NB4 (cell line): ENCODE data around the gene MYO7B.

Experiments used
- POLR2A ChIP-seq: IDR thresholded peaks from 2 replicates; pipeline ENCODE4 v1.6.1; 2011; ENCODE audit warnings: mild to moderate bottlenecking; ENCODE audit not compliant: insufficient read length; ENCODE audit errors: extremely low read depth
- TF ChIP-seq, protein P1 (sequence below): IDR thresholded peaks from one replicate; pipeline ENCODE4 v1.5.1; 2012; ENCODE audit warnings: low read depth, low read length
- TF ChIP-seq, protein P2 (sequence below): IDR thresholded peaks from 2 replicates; pipeline ENCODE4 v1.6.1; 2011; ENCODE audit warnings: low read depth, low read length

DNA sequence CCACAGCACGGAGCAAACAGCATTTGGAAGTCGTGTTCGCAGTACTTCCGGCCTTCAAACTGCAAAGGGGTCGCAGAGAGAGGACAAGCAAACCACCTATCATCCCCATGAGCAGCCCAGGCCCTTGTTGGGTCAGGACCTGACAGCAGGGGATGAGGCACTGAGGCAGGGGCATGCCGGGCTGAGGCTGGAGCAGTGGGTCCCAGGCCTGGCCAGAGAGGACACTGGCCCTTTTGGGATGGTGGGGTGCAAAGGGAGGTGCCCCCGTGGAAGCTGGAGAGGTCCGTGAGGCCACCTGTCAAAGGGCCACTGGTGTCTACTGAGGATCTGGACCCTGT is 119.3 kb downstream of the MYO7B start:
- TF ChIP-seq POLR2A, result no peak
- TF ChIP-seq, protein P1, sequence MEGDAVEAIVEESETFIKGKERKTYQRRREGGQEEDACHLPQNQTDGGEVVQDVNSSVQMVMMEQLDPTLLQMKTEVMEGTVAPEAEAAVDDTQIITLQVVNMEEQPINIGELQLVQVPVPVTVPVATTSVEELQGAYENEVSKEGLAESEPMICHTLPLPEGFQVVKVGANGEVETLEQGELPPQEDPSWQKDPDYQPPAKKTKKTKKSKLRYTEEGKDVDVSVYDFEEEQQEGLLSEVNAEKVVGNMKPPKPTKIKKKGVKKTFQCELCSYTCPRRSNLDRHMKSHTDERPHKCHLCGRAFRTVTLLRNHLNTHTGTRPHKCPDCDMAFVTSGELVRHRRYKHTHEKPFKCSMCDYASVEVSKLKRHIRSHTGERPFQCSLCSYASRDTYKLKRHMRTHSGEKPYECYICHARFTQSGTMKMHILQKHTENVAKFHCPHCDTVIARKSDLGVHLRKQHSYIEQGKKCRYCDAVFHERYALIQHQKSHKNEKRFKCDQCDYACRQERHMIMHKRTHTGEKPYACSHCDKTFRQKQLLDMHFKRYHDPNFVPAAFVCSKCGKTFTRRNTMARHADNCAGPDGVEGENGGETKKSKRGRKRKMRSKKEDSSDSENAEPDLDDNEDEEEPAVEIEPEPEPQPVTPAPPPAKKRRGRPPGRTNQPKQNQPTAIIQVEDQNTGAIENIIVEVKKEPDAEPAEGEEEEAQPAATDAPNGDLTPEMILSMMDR, result no peak
- TF ChIP-seq, protein P2, sequence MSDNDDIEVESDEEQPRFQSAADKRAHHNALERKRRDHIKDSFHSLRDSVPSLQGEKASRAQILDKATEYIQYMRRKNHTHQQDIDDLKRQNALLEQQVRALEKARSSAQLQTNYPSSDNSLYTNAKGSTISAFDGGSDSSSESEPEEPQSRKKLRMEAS, result no peak
